ENCODE measurements around the gene PTPN23.

- TF ChIP-seq ZNF501 (CRISPR knock-in tag; IDR thresholded peaks at IDR 0.05) (no peak), ZMYM4 (CRISPR knock-in tag; IDR thresholded peaks at IDR 0.05) (no peak), REST (IDR thresholded peaks at IDR 0.05; ENCODE audit: borderline replicate concordance in 1 of 2, low read depth in 1 of 2, low read length in 2 of 2) (no peak)
Observed at GRCh38 chr3:47410417-47410720, 29.5 kb downstream of the PTPN23 start.

Data from HepG2 (cell line).